Femur (tissue), 1 donor: ENCODE results near the gene MIS18A.
"Not testable (repeated sequence)": the region's sequence is repeated elsewhere in the genome, so short reads cannot be mapped to it uniquely, and the experiment has no call there.

Experiments
- DNase-seq: peaks from one replicate; pipeline ENCODE4 v3.0.0-alpha.2; 2017

Gene MIS18A

DNA sequence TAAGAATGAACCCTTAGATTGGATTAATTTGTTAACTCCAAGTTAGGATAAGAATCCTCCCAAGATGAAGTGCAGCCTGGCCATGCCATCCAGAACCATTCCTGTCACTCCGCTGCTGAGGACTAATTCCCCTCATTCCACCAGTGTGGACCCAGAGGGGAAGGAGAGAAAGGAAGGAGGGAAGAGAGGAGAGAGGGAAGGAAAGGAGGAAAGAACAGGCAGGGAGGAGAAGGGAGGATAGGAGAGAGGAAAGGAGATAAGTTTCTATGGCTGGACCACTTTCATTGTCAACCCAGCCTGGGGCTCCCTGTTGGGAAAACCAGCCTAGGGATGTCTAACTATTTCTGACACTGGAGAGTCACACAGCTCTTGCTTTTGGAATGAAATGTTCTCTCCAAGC is 24.5 kb upstream of the MIS18A start:
- no peak for DNase-seq

GRCh38 chr21:32302560-32302959 is 23.7 kb upstream of the MIS18A start:
- no peak for DNase-seq

- DNase-seq, result no peak
Observed at GRCh38 chr21:32301596-32301995, 22.7 kb upstream of the MIS18A start.

DNA sequence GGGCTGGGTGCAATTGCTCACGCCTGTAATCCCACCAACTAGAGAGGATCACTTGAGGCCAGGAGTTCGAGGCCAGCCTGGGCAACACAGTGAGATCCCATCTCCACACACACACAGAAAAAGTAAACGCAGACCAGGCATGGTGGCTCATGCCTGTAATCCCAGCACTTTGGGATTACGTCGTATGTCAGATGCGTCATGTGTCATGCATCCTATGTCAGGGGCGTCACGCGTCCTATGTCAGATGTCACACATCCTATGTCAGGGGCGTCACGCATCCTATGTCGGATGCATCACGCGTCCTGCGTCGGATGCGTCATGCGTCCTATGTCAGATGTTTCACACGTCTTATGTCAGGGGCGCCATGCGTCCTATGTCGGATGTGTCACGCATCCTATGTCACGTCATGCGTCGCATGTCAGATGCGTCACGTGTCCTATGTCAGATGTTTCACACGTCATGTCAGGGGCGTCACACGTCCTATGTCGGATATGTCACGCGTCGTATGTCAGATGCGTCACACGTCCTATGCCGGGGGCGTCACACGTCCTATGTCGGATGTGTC is 21.4 kb upstream of the MIS18A start:
- no peak for DNase-seq

GRCh38 chr21:32299695-32300094 is 20.8 kb upstream of the MIS18A start:
- DNase-seq, result no peak

GRCh38 chr21:32298658-32299081 is 19.8 kb upstream of the MIS18A start, which contains the start of gene MRAP:
Gene MRAP (plus strand): TSS chr21:32298855. CDS start chr21:32298972, 117 bp downstream.
- DNase-seq, result no peak

- no peak for DNase-seq
Observed at GRCh38 chr21:32298148-32298559, 19.3 kb upstream of the MIS18A start.

DNA sequence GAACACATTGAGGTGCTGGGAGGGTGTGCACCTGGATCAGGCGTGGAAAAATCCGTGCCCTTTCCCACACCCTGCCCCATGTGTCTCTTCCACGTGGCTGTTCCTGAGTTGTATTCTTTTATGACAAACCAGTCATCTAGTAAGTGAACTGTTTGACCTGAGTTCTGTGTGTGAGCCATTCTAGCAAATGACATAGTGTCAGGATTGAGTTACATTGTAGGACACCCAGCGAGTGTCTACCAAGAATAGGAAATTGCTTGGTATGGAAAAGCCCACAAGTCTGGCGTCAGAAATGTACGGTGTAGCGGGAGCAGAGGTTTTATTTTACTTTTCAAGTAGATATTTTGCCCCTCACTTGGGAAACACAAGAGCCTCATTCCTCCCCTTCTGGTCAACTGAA is 18.6 kb upstream of the MIS18A start:
- DNase-seq, result no peak

DNA sequence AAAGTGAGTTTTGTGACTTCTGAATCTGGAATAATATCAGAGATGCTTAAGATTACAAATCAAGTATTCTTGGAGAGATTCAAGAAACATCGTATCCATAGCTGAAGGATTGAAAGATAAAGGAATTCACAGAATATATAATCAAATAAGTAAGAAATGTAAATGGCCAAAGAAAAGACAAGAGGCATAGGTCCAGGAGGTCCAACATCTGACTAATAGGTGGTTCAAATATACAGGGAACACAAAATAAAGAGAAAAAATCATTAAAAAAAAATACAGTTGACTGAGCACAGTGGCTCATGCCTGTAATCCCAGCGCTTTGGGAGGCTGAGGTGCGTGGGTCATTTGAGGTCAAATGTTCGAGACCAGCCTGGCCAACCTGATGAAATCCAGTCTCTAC is 6.6 kb upstream of the MIS18A start:
- no peak for DNase-seq

DNA sequence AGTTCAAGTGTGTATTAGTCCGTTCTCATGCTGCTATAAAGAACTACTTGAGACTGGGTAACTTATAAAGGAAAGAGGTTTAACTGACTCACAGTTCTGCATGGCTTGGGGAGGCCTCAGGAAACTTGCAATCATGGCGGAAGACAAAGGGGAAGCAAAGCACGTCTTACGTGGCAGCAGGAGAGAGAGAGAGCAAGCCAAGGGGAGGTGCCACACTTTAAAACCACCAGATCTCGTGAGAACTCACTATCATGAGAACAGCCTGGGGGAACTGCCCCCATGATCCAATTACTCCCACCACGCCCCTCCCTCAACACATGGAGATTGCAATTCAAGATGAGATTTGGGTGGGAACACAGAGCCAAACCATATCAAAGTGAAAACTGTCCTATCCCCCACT is 4.1 kb upstream of the MIS18A start:
- no peak for DNase-seq

DNA sequence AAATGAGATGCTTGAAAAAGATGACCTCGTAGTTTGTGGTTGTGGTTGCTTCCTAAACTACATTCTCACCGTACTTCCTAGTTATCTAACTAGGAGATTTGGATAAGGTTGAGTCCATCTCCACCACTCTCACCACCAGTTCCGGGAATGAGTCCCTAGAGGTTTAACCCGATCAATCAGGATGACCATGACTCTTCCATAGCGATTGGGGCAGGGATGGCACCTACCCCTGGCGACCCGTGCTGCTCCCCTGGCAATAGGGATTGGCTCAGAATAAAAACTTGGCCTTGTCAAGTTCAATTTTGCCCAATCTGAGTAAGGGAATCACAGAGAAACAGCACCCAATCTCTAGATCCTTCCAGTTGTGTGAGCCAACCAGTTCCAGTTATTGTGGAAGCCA is 2.7 kb upstream of the MIS18A start:
- no peak for DNase-seq

DNA sequence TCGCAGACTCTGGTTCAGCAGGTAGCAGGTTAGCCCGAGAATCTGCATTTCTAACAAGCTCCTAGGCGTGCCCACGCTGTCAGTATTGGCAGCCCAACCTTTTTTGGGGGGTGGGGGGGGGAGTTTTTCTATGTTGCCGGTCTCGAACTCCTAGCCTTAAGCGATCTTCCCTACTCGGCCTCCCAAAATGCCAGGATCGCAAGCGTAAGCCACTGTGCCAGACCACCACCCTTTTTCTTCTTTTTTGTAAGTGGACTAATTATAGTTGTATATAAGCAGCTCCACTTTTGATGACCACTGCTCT is 480 bp upstream of the MIS18A start:
- no peak for DNase-seq

GRCh38 chr21:32278103-32278502 is 746 bp downstream of the MIS18A start:
- DNase-seq, result no peak

DNA sequence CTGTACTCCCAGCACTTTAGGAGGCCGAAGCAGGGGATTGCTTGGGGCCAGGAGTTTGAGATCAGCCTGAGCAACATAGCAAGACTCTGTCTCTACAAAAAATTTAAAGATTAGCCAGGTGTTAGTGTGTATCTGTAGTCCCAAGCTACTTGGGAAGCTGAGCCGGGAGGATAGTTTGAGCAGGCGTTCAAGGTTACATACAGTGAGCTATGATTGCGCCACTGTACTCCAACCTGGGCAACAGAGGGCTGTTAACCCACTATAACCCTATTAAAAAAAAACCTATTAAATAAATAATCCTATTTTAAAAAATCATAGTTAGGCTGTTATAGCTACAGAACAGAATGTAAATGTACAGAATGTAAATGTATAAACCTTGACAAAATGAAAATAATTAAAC is 2.2 kb downstream of the MIS18A start:
- no peak for DNase-seq

DNA sequence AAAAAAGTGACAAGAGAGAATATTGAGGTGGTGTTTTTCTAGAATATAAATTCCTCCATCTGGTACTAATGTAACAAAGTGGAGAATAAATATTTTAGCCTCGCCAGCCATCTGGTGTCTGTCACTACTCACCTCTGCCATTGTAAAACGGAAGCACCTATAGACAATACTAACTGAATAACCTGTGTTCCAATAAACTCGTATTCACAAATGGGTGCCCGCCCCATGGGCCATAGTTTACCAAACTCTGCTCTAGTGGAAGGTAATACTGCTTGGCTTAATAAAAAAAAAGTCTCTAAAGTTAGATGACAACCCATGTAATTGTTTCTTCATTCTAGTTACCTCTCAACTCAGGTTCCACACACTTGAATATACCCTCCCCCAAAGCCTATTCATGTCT is 8.1 kb downstream of the MIS18A start:
- DNase-seq, result no peak

DNA sequence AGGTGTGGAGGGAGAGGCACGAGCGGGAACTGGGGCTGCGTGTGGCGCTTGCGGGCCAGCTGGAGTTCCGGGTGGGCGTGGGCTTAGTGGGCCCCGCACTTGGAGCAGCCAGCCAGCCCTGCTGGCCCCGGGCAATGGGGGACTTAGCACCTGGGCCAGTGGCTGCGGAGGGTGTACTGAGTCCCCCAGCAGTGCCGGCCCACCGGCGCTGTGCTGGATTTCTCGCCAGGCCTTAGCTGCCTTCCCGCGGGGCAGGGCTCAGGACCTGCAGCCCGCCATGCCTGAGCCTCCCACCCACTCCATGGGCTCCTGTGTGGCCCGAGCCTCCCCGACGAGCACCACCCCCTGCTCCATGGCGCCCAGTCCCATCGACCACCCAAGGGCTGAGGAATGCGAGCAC is 13.5 kb downstream of the MIS18A start:
- DNase-seq, result not testable (repeated sequence)

DNA sequence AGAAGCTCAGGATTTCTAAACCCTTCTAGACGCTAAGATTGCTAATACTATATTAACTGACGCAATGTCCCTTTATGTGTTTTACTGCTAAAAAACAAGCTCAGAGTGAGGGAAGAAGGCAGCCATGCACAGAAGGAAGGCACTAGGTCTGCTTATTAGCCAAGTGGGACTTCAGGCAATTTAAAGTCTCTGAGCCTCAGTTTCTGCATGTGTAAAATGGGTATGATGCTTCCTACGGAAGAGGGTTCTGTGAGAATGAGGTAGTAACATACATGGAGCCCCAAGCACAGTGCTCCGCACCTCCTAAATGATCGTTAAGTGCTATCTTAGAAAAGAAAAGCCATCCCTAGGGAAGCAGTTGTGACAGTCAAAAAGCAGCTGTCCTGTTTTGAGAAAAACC is 16.9 kb downstream of the MIS18A start:
- DNase-seq, result no peak

DNA sequence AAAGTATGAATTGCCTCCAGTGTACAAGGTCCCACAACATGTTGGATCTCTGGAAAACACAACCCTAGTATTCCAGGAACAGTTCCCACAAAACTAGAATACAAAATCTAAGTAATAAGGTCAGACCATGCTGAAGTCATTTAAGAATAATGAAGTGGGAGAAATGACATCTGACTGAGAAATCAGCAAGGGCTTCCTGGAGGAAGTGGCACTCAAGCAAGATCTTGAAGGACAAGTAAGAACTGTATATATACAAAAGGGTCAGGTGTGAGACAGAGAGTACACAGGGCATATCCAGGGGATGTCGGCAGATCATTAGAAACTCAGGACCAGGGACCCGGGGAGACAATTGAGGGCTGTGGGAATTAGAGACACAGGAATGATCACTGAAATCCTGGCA is 18.7 kb downstream of the MIS18A start:
- no peak for DNase-seq

GRCh38 chr21:32258786-32259048 is 20.1 kb downstream of the MIS18A start:
- not testable (repeated sequence) for DNase-seq

GRCh38 chr21:32257962-32258785 is 20.7 kb downstream of the MIS18A start:
- peak; percentile 87 for DNase-seq

GRCh38 chr21:32256873-32257620 is 21.8 kb downstream of the MIS18A start:
- DNase-seq, result peak; percentile 94

- no peak for DNase-seq
Observed at GRCh38 chr21:32256251-32256650, 22.6 kb downstream of the MIS18A start.

GRCh38 chr21:32253215-32253641 is 25.6 kb downstream of the MIS18A start:
- DNase-seq, result no peak

- no peak for DNase-seq
Observed at GRCh38 chr21:32252136-32252535, 26.7 kb downstream of the MIS18A start.
